Measurements from ENCODE around the gene MYADML2. TPM values are rescaled to one million over a fixed set of nuclear protein-coding genes. Genes with fewer than 3 reads are reported as not detected.
A peak's percentile ranks its signal among the peaks of the same experiment; 100 is the strongest.

Gene MYADML2
- total RNA-seq, 1 experiment from 2014 or later: 0.46 TPM

GRCh38 chr17:81917565-81918332, 29.3 kb downstream of the MYADML2 start, which contains the start of gene SIRT7 (continued):
- TF ChIP-seq E2F5 (CRISPR knock-in tag; IDR thresholded peaks at IDR 0.05): 0 out of 2 replicates have a peak, but pooled peaks have one; percentile 64
- TF ChIP-seq FOXJ3 (CRISPR knock-in tag; IDR thresholded peaks at IDR 0.05; ENCODE audit: borderline replicate concordance): no peak
- TF ChIP-seq JUN (CRISPR knock-in tag; IDR thresholded peaks at IDR 0.05): 0 out of 2 replicates have a peak, but pooled peaks have one; percentile 27
- 0 out of 2 replicates have a peak, but pooled peaks have one; percentile 29 for TF ChIP-seq ZNF317 (CRISPR knock-in tag; IDR thresholded peaks at IDR 0.05; ENCODE audit: borderline replicate concordance, low read depth)
- TF ChIP-seq JAZF1 (CRISPR knock-in tag; IDR thresholded peaks at IDR 0.05): no peak
- TF ChIP-seq ZNF138 (CRISPR knock-in tag; conservative IDR thresholded peaks at IDR 0.05): no peak
- TF ChIP-seq ATF1 (CRISPR knock-in tag; IDR thresholded peaks at IDR 0.05): no peak
- no peak for TF ChIP-seq ZSCAN18 (CRISPR knock-in tag; IDR thresholded peaks at IDR 0.05)
- TF ChIP-seq NFYB (CRISPR knock-in tag; conservative IDR thresholded peaks at IDR 0.05; ENCODE audit: low read depth): no peak
- TF ChIP-seq ZNF416 (CRISPR knock-in tag; IDR thresholded peaks at IDR 0.05): 0 out of 2 replicates have a peak, but pooled peaks have one; percentile 49
- TF ChIP-seq ARID4B (CRISPR knock-in tag; IDR thresholded peaks at IDR 0.05; ENCODE audit: borderline replicate concordance): 0 out of 2 replicates have a peak, but pooled peaks have one; percentile 13
- 0 out of 2 replicates have a peak, but pooled peaks have one; percentile 37 for TF ChIP-seq FOXK1 (CRISPR knock-in tag; IDR thresholded peaks at IDR 0.05)
- TF ChIP-seq NFATC4 (CRISPR knock-in tag; IDR thresholded peaks at IDR 0.05): peak; percentile 64; the same call in 1 of the 2 replicates
- 0 out of 2 replicates have a peak, but pooled peaks have one; percentile 68 for TF ChIP-seq TP53 (CRISPR knock-in tag; IDR thresholded peaks at IDR 0.05)

- DNase-seq (ENCODE audit: low spot score) (no peak), ATAC-seq (no peak)
- CTCF ChIA-PET: interaction anchor here (0.7 to 1.5 kb wide), 8 partner anchors 12 to 114 kb away, joined by 3 to 6 read pairs (median 4); partner anchors contain the start of genes MAFG and MCRIP1
- no peaks in the 10 kb centered on the region for H3K27me3 Mint-ChIP-seq (ENCODE audit: low read depth)
- peaks cover 20% of the 10 kb centered on the region for H3K36me3 Mint-ChIP-seq
- H3K27ac Mint-ChIP-seq: peak overlapping the region; percentile 73
- H3K9me3 Mint-ChIP-seq: no peaks in the 10 kb centered on the region
- peak overlapping the region; percentile 80 for H3K4me3 Mint-ChIP-seq
- H3K4me1 Mint-ChIP-seq: peaks cover 13% of the 10 kb centered on the region
- POLR2A ChIA-PET: interaction anchor here (0.6 to 1.7 kb wide), 4 partner anchors 11 to 104 kb away, joined by 4 to 11 read pairs (median 4); partner anchors contain the start of gene MAFG
- TF ChIP-seq JAZF1 (CRISPR knock-in tag; IDR thresholded peaks at IDR 0.05) (no peak), ZBTB43 (CRISPR knock-in tag; IDR thresholded peaks at IDR 0.05) (no peak), E2F5 (CRISPR knock-in tag; IDR thresholded peaks at IDR 0.05) (no peak), RELA (CRISPR knock-in tag; IDR thresholded peaks at IDR 0.05; ENCODE audit: borderline replicate concordance) (no peak), PREB (CRISPR knock-in tag; IDR thresholded peaks at IDR 0.05; ENCODE audit: borderline replicate concordance) (no peak), EMX1 (CRISPR knock-in tag; IDR thresholded peaks at IDR 0.05) (no peak), TEAD1 (CRISPR knock-in tag; IDR thresholded peaks at IDR 0.05) (no peak), SP1 (CRISPR knock-in tag; conservative IDR thresholded peaks at IDR 0.05) (no peak)
Observed at GRCh38 chr17:81916234-81917001, 30.6 kb downstream of the MYADML2 start.
